NCI-H146 treated with DMSO at 0.1 percent for 48 hours (cell line): Measurements from ENCODE around the gene DMRT2.

Experiments
- DNase-seq: peaks from one replicate; lab custom pipeline; 2025; ENCODE audit not compliant: unreplicated experiment; lab: John Stamatoyannopoulos, UW

Gene DMRT2

GRCh38 chr9:1050125-1050895 is at the start of gene DMRT2:
TSS of gene DMRT2 (plus strand) at chr9:1050357. CDS start at chr9:1051614, 1,257 bp downstream.
- no peak for DNase-seq

GRCh38 chr9:1001838-1002237 is 48.3 kb upstream of the DMRT2 start:
- DNase-seq, result no peak

GRCh38 chr9:1002678-1003077 is 47.5 kb upstream of the DMRT2 start:
- no peak for DNase-seq

- DNase-seq, result no peak
Observed at GRCh38 chr9:1005043-1005667, 45.0 kb upstream of the DMRT2 start.

- DNase-seq, result no peak
Observed at GRCh38 chr9:1007312-1007711, 42.8 kb upstream of the DMRT2 start.

GRCh38 chr9:1008216-1008615 is 41.9 kb upstream of the DMRT2 start:
- no peak for DNase-seq

GRCh38 chr9:1009101-1009707 is 41.0 kb upstream of the DMRT2 start:
- peak; percentile 34 for DNase-seq

- DNase-seq, result no peak
Observed at GRCh38 chr9:1013021-1013420, 37.1 kb upstream of the DMRT2 start.

GRCh38 chr9:1014225-1014624 is 35.9 kb upstream of the DMRT2 start:
- no peak for DNase-seq

- DNase-seq, result no peak
Observed at GRCh38 chr9:1014640-1015039, 35.5 kb upstream of the DMRT2 start.

GRCh38 chr9:1018121-1018520 is 32.0 kb upstream of the DMRT2 start:
- no peak for DNase-seq

GRCh38 chr9:1024112-1024511 is 26.0 kb upstream of the DMRT2 start:
- no peak for DNase-seq

GRCh38 chr9:1025131-1025530 is 25.0 kb upstream of the DMRT2 start:
- no peak for DNase-seq

GRCh38 chr9:1026219-1026618 is 23.9 kb upstream of the DMRT2 start:
- no peak for DNase-seq

GRCh38 chr9:1028501-1029190 is 21.5 kb upstream of the DMRT2 start:
- DNase-seq, result no peak

GRCh38 chr9:1031951-1032601 is 18.1 kb upstream of the DMRT2 start:
- no peak for DNase-seq

- DNase-seq, result no peak
Observed at GRCh38 chr9:1034271-1034670, 15.9 kb upstream of the DMRT2 start.

- DNase-seq, result no peak
Observed at GRCh38 chr9:1039589-1039988, 10.6 kb upstream of the DMRT2 start.

- DNase-seq, result no peak
Observed at GRCh38 chr9:1042466-1042865, 7.7 kb upstream of the DMRT2 start.

GRCh38 chr9:1044643-1045042 is 5.5 kb upstream of the DMRT2 start:
- no peak for DNase-seq
